ENCODE data around the gene NEK7. TPM values are rescaled to one million over a fixed set of nuclear protein-coding genes. Genes with fewer than 3 reads are reported as not detected.

The NEK7 gene
- total RNA-seq, 1 donor, result 187 TPM

DNA sequence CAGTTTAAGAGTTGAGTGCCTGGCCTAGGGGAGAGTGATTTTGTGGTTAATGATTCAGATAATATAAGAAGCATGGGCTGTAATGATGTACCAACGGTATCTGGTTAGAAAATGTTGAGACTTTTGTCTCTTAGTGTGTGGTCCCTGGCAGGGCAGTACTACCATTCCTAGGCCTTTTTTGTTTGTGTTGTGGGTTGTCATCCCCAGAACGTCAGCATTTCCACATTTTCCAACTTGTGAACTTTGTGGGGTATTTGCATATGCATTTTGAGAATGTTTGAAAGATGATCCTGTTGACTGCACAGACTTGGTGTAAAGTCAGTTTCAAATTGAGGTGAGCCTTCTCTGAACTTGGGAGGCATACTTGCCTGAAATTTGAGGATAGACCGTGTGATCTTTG, 11.4 kb downstream of the NEK7 start:
- DNase-seq (ENCODE audit: low read depth), result peak; percentile 26
- no peak overlapping the region for H3K4me3 ChIP-seq (ENCODE audit: low read depth, low read length)
- TF ChIP-seq, protein P1, sequence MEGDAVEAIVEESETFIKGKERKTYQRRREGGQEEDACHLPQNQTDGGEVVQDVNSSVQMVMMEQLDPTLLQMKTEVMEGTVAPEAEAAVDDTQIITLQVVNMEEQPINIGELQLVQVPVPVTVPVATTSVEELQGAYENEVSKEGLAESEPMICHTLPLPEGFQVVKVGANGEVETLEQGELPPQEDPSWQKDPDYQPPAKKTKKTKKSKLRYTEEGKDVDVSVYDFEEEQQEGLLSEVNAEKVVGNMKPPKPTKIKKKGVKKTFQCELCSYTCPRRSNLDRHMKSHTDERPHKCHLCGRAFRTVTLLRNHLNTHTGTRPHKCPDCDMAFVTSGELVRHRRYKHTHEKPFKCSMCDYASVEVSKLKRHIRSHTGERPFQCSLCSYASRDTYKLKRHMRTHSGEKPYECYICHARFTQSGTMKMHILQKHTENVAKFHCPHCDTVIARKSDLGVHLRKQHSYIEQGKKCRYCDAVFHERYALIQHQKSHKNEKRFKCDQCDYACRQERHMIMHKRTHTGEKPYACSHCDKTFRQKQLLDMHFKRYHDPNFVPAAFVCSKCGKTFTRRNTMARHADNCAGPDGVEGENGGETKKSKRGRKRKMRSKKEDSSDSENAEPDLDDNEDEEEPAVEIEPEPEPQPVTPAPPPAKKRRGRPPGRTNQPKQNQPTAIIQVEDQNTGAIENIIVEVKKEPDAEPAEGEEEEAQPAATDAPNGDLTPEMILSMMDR (IDR thresholded peaks at IDR 0.05; ENCODE audit: insufficient read depth, low read length), result no peak

DNA sequence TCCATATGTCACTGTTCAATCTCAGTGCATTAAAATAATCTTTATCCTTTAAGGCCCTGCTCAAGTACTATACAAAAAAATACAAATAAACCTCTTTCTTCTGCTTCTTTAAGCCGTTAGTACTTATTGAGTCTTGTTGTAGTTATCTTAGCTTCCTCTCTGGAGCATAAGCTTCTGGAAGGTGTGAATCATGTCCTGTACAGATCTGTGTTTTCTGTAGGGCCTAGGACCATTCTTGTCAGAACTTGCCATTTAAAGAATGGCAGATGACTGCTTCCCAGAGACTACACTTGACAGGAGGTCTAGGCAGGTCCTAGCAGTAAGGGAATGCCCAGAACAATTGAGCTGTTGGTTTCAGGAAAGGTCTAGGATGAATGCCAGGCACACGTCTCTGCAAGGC, 12.9 kb downstream of the NEK7 start:
- H3K4me3 ChIP-seq (ENCODE audit: low read depth, low read length), result no peak overlapping the region
- no peak for DNase-seq (ENCODE audit: low read depth)
- TF ChIP-seq, protein P1 (IDR thresholded peaks at IDR 0.05; ENCODE audit: insufficient read depth, low read length), result no peak

DNA sequence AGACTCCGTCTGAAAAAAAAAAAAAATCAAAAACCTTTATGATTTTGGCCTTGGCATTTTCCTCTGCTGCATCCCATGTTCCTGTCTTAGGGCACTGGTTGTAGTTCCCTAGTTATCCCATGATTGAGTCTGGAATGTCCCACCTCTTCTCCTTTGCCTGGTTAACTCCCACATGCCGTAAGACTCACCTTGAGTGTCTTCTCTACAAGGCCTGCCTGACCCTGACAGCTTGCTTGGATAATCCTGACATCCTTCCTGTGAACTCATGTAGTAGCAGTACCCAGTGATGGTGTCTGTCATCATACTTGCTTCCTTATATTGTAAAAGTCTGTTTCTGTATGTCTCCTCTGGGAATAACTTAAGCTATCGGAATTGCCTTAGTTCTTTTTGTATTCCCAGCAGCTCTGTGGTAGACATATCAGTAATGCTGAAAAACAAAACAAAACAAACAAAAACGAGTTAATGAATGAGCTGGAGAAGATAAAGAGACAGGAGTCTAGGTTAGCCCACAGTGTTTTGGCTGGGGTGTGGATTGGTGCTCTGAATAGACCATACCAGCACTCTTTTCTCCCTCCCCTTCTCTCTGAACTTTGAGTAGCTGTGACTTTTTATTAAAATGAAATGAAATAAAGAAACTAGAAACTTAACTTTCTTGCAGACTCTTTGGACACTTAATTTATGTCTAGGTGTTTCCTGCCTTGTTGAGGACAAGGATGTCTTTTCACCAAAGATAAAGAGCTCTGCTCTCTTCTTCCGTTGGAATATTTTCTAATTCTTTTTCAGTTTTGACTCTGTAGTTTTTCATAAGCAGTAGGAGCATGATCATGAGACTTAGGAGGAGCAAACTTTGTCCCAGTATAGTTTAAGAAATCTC, 15.1 kb downstream of the NEK7 start:
- DNase-seq (ENCODE audit: low read depth), result no peak
- H3K4me3 ChIP-seq (ENCODE audit: low read depth, low read length), result no peak overlapping the region
- TF ChIP-seq, protein P1 (IDR thresholded peaks at IDR 0.05; ENCODE audit: insufficient read depth, low read length), result no peak

DNA sequence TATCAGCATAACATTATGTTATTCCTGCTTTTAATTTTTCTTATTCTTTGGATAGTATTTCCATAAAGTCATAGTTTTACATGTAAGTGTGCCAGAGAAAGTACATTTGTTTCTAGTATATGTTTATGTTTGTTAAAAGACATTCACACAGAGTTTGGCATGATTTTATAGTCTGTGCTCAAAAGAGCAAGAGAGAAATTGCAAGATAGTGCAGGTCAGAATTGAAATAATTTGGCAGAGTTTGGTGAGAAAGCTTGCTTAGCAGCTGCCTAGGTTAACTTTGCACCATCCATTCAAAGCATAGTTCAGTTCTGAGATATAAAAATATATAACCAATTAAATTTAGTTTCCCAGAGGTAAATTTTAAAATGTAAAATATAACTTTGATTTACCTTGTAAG, 17.0 kb downstream of the NEK7 start:
- H3K4me3 ChIP-seq (ENCODE audit: low read depth, low read length), result no peak overlapping the region
- TF ChIP-seq, protein P1 (IDR thresholded peaks at IDR 0.05; ENCODE audit: insufficient read depth, low read length), result no peak
- DNase-seq (ENCODE audit: low read depth), result no peak

DNA sequence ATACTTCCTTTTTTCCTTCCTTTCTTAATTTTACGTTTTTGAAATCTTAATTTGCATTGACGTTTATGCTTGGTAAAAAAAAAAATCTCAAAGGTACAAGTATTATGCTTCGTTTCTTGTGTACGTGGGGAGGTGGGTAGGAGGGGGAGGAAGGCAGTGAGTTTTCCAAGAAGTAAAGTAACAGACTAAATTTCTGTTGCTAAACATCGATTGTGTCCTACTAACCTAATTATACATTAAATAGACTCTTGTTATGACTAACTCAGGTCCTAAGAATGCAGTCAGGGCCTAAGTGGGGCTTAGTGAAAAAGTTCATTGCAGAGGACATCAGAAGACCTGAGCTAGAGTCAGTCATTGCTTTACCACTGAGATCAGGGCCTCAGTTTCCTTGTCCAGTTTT, 17.5 kb downstream of the NEK7 start:
- TF ChIP-seq, protein P1 (IDR thresholded peaks at IDR 0.05; ENCODE audit: insufficient read depth, low read length), result no peak
- no peak for DNase-seq (ENCODE audit: low read depth)
- no peak overlapping the region for H3K4me3 ChIP-seq (ENCODE audit: low read depth, low read length)

DNA sequence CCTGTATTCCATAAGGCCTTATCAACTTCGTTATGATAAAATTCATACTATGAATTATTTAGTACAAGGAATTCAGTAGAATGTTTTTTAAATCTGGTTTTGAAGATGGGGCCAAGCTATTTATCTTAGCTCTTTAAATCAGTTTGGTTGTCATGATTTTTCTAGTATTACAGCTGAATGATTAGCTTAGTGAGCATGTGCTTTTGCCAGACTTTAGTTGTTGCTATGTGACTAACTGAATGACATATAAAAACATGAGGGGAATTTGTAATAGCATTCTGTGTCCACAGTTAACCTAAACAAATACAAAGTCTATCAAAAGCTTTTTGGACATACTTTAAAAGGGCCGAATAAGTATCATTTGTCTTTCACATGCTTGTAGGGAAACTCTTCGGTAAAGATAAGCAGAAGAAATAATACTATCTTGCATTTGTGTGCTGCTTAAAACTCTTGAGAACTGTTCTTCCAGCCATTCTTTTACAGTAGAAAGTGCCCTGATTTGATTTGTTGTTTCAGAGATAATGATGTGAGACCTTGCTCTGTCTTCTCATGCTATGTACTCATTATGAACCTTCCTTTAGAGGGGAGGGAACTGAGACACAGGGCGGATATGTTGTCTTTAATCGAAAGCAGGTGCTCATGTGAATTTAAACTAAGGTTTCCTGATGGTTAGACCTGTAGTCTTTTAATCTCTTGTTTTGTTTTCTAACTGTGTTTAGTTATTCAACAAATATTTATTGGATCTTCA, 18.8 kb downstream of the NEK7 start:
- TF ChIP-seq, protein P1 (IDR thresholded peaks at IDR 0.05; ENCODE audit: insufficient read depth, low read length), result no peak
- peak; percentile 64 for DNase-seq (ENCODE audit: low read depth)

More for the DNA sequence above, 18.8 kb downstream of the NEK7 start:
- H3K4me3 ChIP-seq (ENCODE audit: low read depth, low read length), result no peak overlapping the region

Measured in fibroblast of the aortic adventitia (primary cell).